ENCODE measurements around the gene NTM.

NTM gene

DNA sequence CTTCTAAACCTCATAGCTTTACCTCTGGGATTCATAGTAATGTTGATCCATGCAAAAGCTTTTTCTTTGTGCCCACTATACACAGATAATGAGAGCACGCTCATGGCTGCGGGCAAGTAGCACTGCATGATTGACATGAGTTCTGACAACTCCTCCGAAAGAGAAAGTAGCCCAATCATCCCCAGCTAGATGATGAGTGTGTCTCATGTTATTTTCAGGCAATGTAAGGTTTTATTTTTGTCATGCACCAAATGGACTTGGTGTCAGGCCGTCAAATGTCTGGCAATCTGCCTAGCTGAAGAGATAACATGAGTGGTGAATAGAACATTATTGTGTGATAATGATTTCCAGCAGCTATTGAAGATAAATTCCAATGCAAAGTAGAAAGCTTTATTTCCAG is 662.6 kb downstream of the NTM start:
- no peaks in the 10 kb centered on the region for H3K9me3 ChIP-seq (ENCODE audit: control insufficient read depth, low read length)
- no peak overlapping the region for H3K27ac ChIP-seq (ENCODE audit: low read depth, low read length, severe bottlenecking)
- H3K4me3 ChIP-seq (ENCODE audit: extremely low read depth, insufficient read depth, low read length, poor library complexity, severe bottlenecking): no peak overlapping the region
- peaks cover 7% of the 10 kb centered on the region for H3K4me1 ChIP-seq (ENCODE audit: control insufficient read depth, insufficient read depth, low read length, poor library complexity, severe bottlenecking)
- WGBS, 2 experiments (ENCODE audit: insufficient coverage in 2 of 2): 93 to 100% methylated on average over 3 to 4 of the region's 4 CpGs
- H3K36me3 ChIP-seq (ENCODE audit: control insufficient read depth, insufficient read depth, low read length): no peaks in the 10 kb centered on the region

DNA sequence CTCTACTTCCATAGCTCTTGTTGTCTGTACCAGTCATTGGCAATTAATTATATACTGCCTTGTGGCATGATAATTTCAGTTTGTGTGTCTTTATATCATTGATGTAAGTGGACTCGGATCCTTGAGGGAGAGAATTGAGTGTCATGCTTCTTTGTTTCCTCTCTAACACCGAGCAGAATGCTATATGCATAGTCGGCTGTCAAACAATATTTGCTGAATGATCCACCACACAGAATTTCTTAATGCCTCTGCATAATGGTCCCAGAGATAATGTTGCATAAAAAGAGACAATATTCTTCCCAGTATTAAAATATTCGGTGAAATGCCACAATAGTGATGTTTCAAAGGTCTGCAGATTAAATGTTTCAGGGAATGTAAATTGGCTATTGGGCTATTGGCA is 664.8 kb downstream of the NTM start:
- WGBS, 2 experiments (ENCODE audit: insufficient coverage in 2 of 2): 100% methylated on average over 2 of the region's 4 CpGs
- Histone ChIP-seq H3K27ac (ENCODE audit: low read depth, low read length, severe bottlenecking) (no peak overlapping the region), H3K9me3 (ENCODE audit: control insufficient read depth, low read length) (no peaks in the 10 kb centered on the region), H3K4me1 (ENCODE audit: control insufficient read depth, insufficient read depth, low read length, poor library complexity, severe bottlenecking) (peaks cover 13% of the 10 kb centered on the region), H3K4me3 (ENCODE audit: extremely low read depth, insufficient read depth, low read length, poor library complexity, severe bottlenecking) (no peak overlapping the region), H3K36me3 (ENCODE audit: control insufficient read depth, insufficient read depth, low read length) (no peaks in the 10 kb centered on the region)

GRCh38 chr11:132035766-132036165 is 665.4 kb downstream of the NTM start:
- Histone ChIP-seq H3K27ac (ENCODE audit: low read depth, low read length, severe bottlenecking) (no peak overlapping the region), H3K4me1 (ENCODE audit: control insufficient read depth, insufficient read depth, low read length, poor library complexity, severe bottlenecking) (peaks cover 13% of the 10 kb centered on the region), H3K4me3 (ENCODE audit: extremely low read depth, insufficient read depth, low read length, poor library complexity, severe bottlenecking) (no peak overlapping the region), H3K9me3 (ENCODE audit: control insufficient read depth, low read length) (no peaks in the 10 kb centered on the region), H3K36me3 (ENCODE audit: control insufficient read depth, insufficient read depth, low read length) (no peaks in the 10 kb centered on the region)
- WGBS, 2 experiments (ENCODE audit: insufficient coverage in 2 of 2): 89 to 94% methylated on average over 1 to 2 of the region's 4 CpGs

- Histone ChIP-seq H3K4me3 (ENCODE audit: extremely low read depth, insufficient read depth, low read length, poor library complexity, severe bottlenecking) (no peak overlapping the region), H3K9me3 (ENCODE audit: control insufficient read depth, low read length) (no peaks in the 10 kb centered on the region), H3K36me3 (ENCODE audit: control insufficient read depth, insufficient read depth, low read length) (no peaks in the 10 kb centered on the region), H3K27ac (ENCODE audit: low read depth, low read length, severe bottlenecking) (no peak overlapping the region), H3K4me1 (ENCODE audit: control insufficient read depth, insufficient read depth, low read length, poor library complexity, severe bottlenecking) (peaks cover 15% of the 10 kb centered on the region)
- WGBS, 2 experiments (ENCODE audit: insufficient coverage in 2 of 2): no CpG with 5 or more reads among the region's 2 CpGs
Measured at GRCh38 chr11:132036220-132036619, 665.8 kb downstream of the NTM start.

- no peak overlapping the region for H3K27ac ChIP-seq (ENCODE audit: low read depth, low read length, severe bottlenecking)
- no peaks in the 10 kb centered on the region for H3K9me3 ChIP-seq (ENCODE audit: control insufficient read depth, low read length)
- H3K4me3 ChIP-seq (ENCODE audit: extremely low read depth, insufficient read depth, low read length, poor library complexity, severe bottlenecking): no peak overlapping the region
- H3K36me3 ChIP-seq (ENCODE audit: control insufficient read depth, insufficient read depth, low read length): no peaks in the 10 kb centered on the region
- peaks cover 20% of the 10 kb centered on the region for H3K4me1 ChIP-seq (ENCODE audit: control insufficient read depth, insufficient read depth, low read length, poor library complexity, severe bottlenecking)
- WGBS, 2 experiments (ENCODE audit: insufficient coverage in 2 of 2): 68 to 83% methylated on average over 3 to 4 of the region's 4 CpGs
Measured at GRCh38 chr11:132036746-132037466, 666.5 kb downstream of the NTM start.

GRCh38 chr11:132037467-132037862 is 667.0 kb downstream of the NTM start:
- Histone ChIP-seq H3K4me1 (ENCODE audit: control insufficient read depth, insufficient read depth, low read length, poor library complexity, severe bottlenecking) (peaks cover 25% of the 10 kb centered on the region), H3K27ac (ENCODE audit: low read depth, low read length, severe bottlenecking) (no peak overlapping the region)
- 70 to 95% methylated on average over 2 of the region's 3 CpGs for WGBS, 2 experiments (ENCODE audit: insufficient coverage in 2 of 2)

DNA sequence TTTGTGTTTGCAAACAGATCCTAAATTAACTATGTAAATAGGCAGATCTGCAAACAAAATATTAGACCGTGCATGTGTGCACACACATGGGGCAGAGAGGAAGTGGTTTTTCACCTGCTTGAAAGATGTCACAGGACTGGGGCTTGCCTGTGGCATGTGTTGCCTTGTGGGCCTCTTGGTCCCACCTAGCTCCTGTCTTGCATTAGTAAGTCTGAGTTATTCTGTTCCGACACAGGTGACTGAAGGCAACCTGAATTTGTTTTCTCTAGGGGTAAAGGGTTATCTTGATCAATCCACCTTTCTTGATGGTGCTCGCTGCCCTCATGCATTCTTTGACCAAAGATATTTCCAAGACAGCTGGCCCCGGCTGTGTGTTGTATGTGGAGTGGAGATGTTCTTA is 667.5 kb downstream of the NTM start:
- H3K4me3 ChIP-seq (ENCODE audit: extremely low read depth, insufficient read depth, low read length, poor library complexity, severe bottlenecking): no peak overlapping the region
- peaks cover 25% of the 10 kb centered on the region for H3K4me1 ChIP-seq (ENCODE audit: control insufficient read depth, insufficient read depth, low read length, poor library complexity, severe bottlenecking)
- 87 to 94% methylated on average over 2 to 3 of the region's 4 CpGs for WGBS, 2 experiments (ENCODE audit: insufficient coverage in 2 of 2)
- no peak overlapping the region for H3K27ac ChIP-seq (ENCODE audit: low read depth, low read length, severe bottlenecking)
- H3K36me3 ChIP-seq (ENCODE audit: control insufficient read depth, insufficient read depth, low read length): no peaks in the 10 kb centered on the region
- no peaks in the 10 kb centered on the region for H3K9me3 ChIP-seq (ENCODE audit: control insufficient read depth, low read length)

More at GRCh38 chr11:132037467-132037862, 667.0 kb downstream of the NTM start:
- Histone ChIP-seq H3K4me3 (ENCODE audit: extremely low read depth, insufficient read depth, low read length, poor library complexity, severe bottlenecking) (no peak overlapping the region), H3K9me3 (ENCODE audit: control insufficient read depth, low read length) (no peaks in the 10 kb centered on the region), H3K36me3 (ENCODE audit: control insufficient read depth, insufficient read depth, low read length) (no peaks in the 10 kb centered on the region)

- Histone ChIP-seq H3K36me3 (ENCODE audit: control insufficient read depth, insufficient read depth, low read length) (no peaks in the 10 kb centered on the region), H3K4me1 (ENCODE audit: control insufficient read depth, insufficient read depth, low read length, poor library complexity, severe bottlenecking) (peaks cover 25% of the 10 kb centered on the region), H3K4me3 (ENCODE audit: extremely low read depth, insufficient read depth, low read length, poor library complexity, severe bottlenecking) (no peak overlapping the region), H3K9me3 (ENCODE audit: control insufficient read depth, low read length) (peaks cover 6% of the 10 kb centered on the region), H3K27ac (ENCODE audit: low read depth, low read length, severe bottlenecking) (no peak overlapping the region)
- 95 to 97% methylated on average over 7 of the region's 7 CpGs for WGBS, 2 experiments (ENCODE audit: insufficient coverage in 2 of 2)
Measured at GRCh38 chr11:132039521-132039920, 669.1 kb downstream of the NTM start.

DNA sequence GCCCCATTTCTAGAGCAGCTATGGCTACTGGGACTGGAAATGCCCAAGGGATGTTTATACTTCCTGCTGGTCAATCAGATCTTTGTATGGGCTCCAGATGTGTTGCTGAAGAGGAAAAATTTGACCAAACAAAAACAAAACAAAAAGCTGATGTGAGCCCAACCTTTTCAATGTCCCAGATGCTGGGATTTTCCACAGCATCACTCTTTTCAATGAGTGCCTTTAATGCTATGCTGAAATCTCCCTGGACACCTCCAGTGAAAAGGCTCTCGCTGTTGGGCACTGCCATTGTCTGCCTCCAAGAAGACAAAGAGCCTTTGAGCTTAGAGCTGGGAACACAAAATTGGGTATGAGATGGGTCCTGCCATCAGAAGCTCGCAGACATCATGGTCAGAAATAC is 671.9 kb downstream of the NTM start:
- peaks cover 6% of the 10 kb centered on the region for H3K9me3 ChIP-seq (ENCODE audit: control insufficient read depth, low read length)
- no peak overlapping the region for H3K27ac ChIP-seq (ENCODE audit: low read depth, low read length, severe bottlenecking)
- H3K4me1 ChIP-seq (ENCODE audit: control insufficient read depth, insufficient read depth, low read length, poor library complexity, severe bottlenecking): peaks cover 22% of the 10 kb centered on the region
- 83% methylated on average over 1 of the region's 2 CpGs; no CpG with 5 or more reads in 1 of the 2 experiments for WGBS, 2 experiments (ENCODE audit: insufficient coverage in 2 of 2)
- H3K4me3 ChIP-seq (ENCODE audit: extremely low read depth, insufficient read depth, low read length, poor library complexity, severe bottlenecking): no peak overlapping the region
- H3K36me3 ChIP-seq (ENCODE audit: control insufficient read depth, insufficient read depth, low read length): no peaks in the 10 kb centered on the region

GRCh38 chr11:132043714-132044113 is 673.3 kb downstream of the NTM start:
- peaks cover 6% of the 10 kb centered on the region for H3K9me3 ChIP-seq (ENCODE audit: control insufficient read depth, low read length)
- no peak overlapping the region for H3K4me3 ChIP-seq (ENCODE audit: extremely low read depth, insufficient read depth, low read length, poor library complexity, severe bottlenecking)
- H3K4me1 ChIP-seq (ENCODE audit: control insufficient read depth, insufficient read depth, low read length, poor library complexity, severe bottlenecking): peaks cover 33% of the 10 kb centered on the region
- no peaks in the 10 kb centered on the region for H3K36me3 ChIP-seq (ENCODE audit: control insufficient read depth, insufficient read depth, low read length)
- 88 to 100% methylated on average over 1 of the region's 1 CpG for WGBS, 2 experiments (ENCODE audit: insufficient coverage in 2 of 2)
- no peak overlapping the region for H3K27ac ChIP-seq (ENCODE audit: low read depth, low read length, severe bottlenecking)

DNA sequence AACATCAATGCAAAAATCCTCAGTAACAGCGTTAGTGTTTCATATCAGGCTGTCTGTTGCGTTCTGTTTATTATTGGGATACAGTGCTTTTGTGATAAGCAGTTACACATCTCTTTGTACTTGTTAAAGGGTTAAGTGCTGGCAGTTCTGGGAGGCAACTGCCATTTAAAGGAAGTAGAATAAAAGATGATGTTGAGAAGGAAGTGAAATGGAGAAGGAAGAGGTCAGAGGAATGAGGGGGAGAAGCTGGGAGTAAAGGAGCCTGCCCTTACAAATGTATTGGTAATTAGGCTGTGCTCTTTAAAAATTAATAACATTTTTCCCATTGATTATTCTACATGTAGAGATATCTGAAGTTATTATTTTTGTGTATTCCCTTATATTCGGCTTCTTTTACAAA is 674.7 kb downstream of the NTM start:
- no peak overlapping the region for H3K27ac ChIP-seq (ENCODE audit: low read depth, low read length, severe bottlenecking)
- no peak overlapping the region for H3K4me3 ChIP-seq (ENCODE audit: extremely low read depth, insufficient read depth, low read length, poor library complexity, severe bottlenecking)
- peaks cover 6% of the 10 kb centered on the region for H3K9me3 ChIP-seq (ENCODE audit: control insufficient read depth, low read length)
- no peaks in the 10 kb centered on the region for H3K36me3 ChIP-seq (ENCODE audit: control insufficient read depth, insufficient read depth, low read length)
- peaks cover 32% of the 10 kb centered on the region for H3K4me1 ChIP-seq (ENCODE audit: control insufficient read depth, insufficient read depth, low read length, poor library complexity, severe bottlenecking)
- 100% methylated on average over 2 of the region's 3 CpGs; no CpG with 5 or more reads in 1 of the 2 experiments for WGBS, 2 experiments (ENCODE audit: insufficient coverage in 2 of 2)
